Fibroblast of the aortic adventitia (primary cell): ENCODE data around the gene GNAO1. TPM values are rescaled to one million over a fixed set of nuclear protein-coding genes. Genes with fewer than 3 reads are reported as not detected.

Source experiments
- DNase-seq: peaks from one replicate; pipeline ENCODE4 v3.0.0-alpha.2; 2010; ENCODE audit warnings: low read depth
- H3K4me3 ChIP-seq: 2 replicates; pipeline ENCODE4 v1.5.1; 2011; ENCODE audit warnings: low read depth, mild to moderate bottlenecking, control low read depth, low read length, moderate library complexity
- CTCF ChIP-seq: IDR thresholded peaks from 2 replicates; pipeline ENCODE4 v1.5.1; 2011; ENCODE audit warnings: mild to moderate bottlenecking, low read length, control low read depth, inconsistent platforms; ENCODE audit not compliant: insufficient read depth
- total RNA-seq: library from RNA; depleted of rRNA; stranded (reverse); fragments of >200 nt; gene quantifications from 2 replicates; pipeline ENCODE4 v1.2.3, GENCODE V29; 2012; ENCODE audit warnings: low replicate concordance

Gene GNAO1
- total RNA-seq, 1 donor = 0.09 TPM

- H3K4me3 ChIP-seq = no peak overlapping the region
- no peak for TF ChIP-seq CTCF
- DNase-seq = no peak
These were observed 136.0 kb downstream of the GNAO1 start for GRCh38 chr16:56327071-56327928.

- no peak for TF ChIP-seq CTCF
- no peak overlapping the region for H3K4me3 ChIP-seq
- no peak for DNase-seq
These were observed 136.6 kb downstream of the GNAO1 start for GRCh38 chr16:56327929-56328258.

- no peak for DNase-seq
- H3K4me3 ChIP-seq = no peak overlapping the region
- no peak for TF ChIP-seq CTCF
These were observed 137.2 kb downstream of the GNAO1 start for GRCh38 chr16:56328276-56329022.

GRCh38 chr16:56329887-56330286 lies 138.6 kb downstream of the GNAO1 start:
- TF ChIP-seq CTCF = no peak
- no peak for DNase-seq
- no peak overlapping the region for H3K4me3 ChIP-seq

GRCh38 chr16:56330476-56330875 lies 139.2 kb downstream of the GNAO1 start:
- TF ChIP-seq CTCF = no peak
- no peak overlapping the region for H3K4me3 ChIP-seq
- DNase-seq = no peak

- no peak overlapping the region for H3K4me3 ChIP-seq
- DNase-seq = no peak
- TF ChIP-seq CTCF = no peak
These were observed 140.1 kb downstream of the GNAO1 start for GRCh38 chr16:56331399-56331798.
